Measurements from ENCODE around the gene INTS11.

INTS11 gene

GRCh38 chr1:1348420-1349255 is 24.2 kb upstream of the INTS11 start:
- peak; percentile 42 for TF ChIP-seq ZFX (IDR thresholded peaks at IDR 0.05)
- TF ChIP-seq CTCF (conservative IDR thresholded peaks at IDR 0.05), result no peak

GRCh38 chr1:1347663-1348419 is 23.4 kb upstream of the INTS11 start:
- peak overlapping the region; percentile 99 for H3K27ac ChIP-seq
- peak; percentile 92 for TF ChIP-seq ZFX (IDR thresholded peaks at IDR 0.05)
- TF ChIP-seq CTCF (conservative IDR thresholded peaks at IDR 0.05), result no peak

More at GRCh38 chr1:1348420-1349255, 24.2 kb upstream of the INTS11 start:
- peak overlapping the region; percentile 99 for H3K27ac ChIP-seq

- TF ChIP-seq CTCF (conservative IDR thresholded peaks at IDR 0.05) (no peak), ZFX (IDR thresholded peaks at IDR 0.05) (no peak)
- H3K27ac ChIP-seq, result peak overlapping the region; percentile 99
These were observed 22.7 kb upstream of the INTS11 start for GRCh38 chr1:1347026-1347595.

GRCh38 chr1:1346501-1346890 is 22.0 kb upstream of the INTS11 start:
- peak overlapping the region; percentile 99 for H3K27ac ChIP-seq
- TF ChIP-seq CTCF (conservative IDR thresholded peaks at IDR 0.05) (no peak), ZFX (IDR thresholded peaks at IDR 0.05) (no peak)

- H3K27ac ChIP-seq, result peak overlapping the region; percentile 99
- TF ChIP-seq ZFX (IDR thresholded peaks at IDR 0.05) (no peak), CTCF (conservative IDR thresholded peaks at IDR 0.05) (no peak)
These were observed 21.5 kb upstream of the INTS11 start for GRCh38 chr1:1345860-1346500.

- H3K27ac ChIP-seq, result peak overlapping the region; percentile 99
- TF ChIP-seq ZFX (IDR thresholded peaks at IDR 0.05) (no peak), CTCF (conservative IDR thresholded peaks at IDR 0.05) (no peak)
These were observed 20.9 kb upstream of the INTS11 start for GRCh38 chr1:1345384-1345783.
